Cerebellar cortex (tissue), 1 donor: Measurements from ENCODE around the gene MTOR.
A peak's percentile ranks its signal among the peaks of the same experiment; 100 is the strongest.

Source experiments
- DNase-seq: peaks from one replicate; pipeline ENCODE4 v3.0.0-alpha.2; 2015; ENCODE audit warnings: low spot score

MTOR gene

GRCh38 chr1:11061652-11062365 lies 200.5 kb downstream of the MTOR start:
- DNase-seq, result peak; percentile 48

- peak; percentile 85 for DNase-seq
Measured at GRCh38 chr1:11059968-11060830, 202.2 kb downstream of the MTOR start, which contains the start of gene SRM. SRM (minus strand) TSS chr1:11060018; CDS start chr1:11059943, 75 bp downstream.

GRCh38 chr1:11059155-11059967 lies 203.0 kb downstream of the MTOR start:
- DNase-seq, result no peak

GRCh38 chr1:11058595-11059154 lies 203.7 kb downstream of the MTOR start:
- no peak for DNase-seq

- DNase-seq, result no peak
Measured at GRCh38 chr1:11058026-11058425, 204.3 kb downstream of the MTOR start.

GRCh38 chr1:11057477-11057876 lies 204.9 kb downstream of the MTOR start:
- no peak for DNase-seq
